Limb (tissue), 2 donors: ENCODE results near the gene ANKRD13D.

Experiments used
- DNase-seq, 2 donors: peaks; one replicate each; pipeline ENCODE4 v3.0.0-alpha.2; 2016; ENCODE audit errors: extremely low spot score in 2 of 2

ANKRD13D gene

DNA sequence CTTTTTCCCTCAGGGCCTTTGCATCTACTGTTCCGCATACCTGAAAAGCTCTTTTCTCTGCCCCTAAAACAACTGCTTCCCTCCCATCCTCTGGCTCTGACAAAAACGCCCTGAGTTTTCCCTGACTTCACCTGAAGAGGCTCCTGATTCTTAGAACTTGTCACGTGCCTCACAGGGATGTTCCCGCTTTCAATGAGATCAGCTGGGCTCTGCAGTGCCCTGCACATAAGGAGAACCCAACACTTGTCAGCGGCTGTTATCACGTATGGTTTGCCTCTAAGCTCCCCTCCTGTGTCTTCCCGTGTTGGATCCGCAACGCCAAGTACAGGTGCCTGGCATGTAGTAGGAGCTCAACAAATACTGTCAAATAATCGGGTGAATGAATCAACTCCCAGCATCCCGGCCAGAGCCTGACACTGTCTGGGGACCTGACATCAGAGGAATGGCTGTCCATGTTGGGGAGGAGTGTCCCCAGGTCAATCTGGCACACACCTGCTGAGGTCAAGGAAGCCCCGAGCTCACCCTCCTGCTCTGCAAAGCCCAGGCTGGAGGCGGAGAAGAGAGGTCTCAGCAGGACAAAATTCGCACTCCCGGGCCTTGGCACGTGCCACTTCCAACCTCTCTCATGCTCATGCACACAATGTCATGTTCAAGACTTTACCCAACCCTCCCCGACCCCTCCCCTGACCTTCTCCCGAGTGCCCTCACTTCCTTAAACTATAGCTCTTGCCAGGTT lies 27.0 kb upstream of the ANKRD13D start:
- DNase-seq: peak in 1 of 2 donors; percentile 33

DNA sequence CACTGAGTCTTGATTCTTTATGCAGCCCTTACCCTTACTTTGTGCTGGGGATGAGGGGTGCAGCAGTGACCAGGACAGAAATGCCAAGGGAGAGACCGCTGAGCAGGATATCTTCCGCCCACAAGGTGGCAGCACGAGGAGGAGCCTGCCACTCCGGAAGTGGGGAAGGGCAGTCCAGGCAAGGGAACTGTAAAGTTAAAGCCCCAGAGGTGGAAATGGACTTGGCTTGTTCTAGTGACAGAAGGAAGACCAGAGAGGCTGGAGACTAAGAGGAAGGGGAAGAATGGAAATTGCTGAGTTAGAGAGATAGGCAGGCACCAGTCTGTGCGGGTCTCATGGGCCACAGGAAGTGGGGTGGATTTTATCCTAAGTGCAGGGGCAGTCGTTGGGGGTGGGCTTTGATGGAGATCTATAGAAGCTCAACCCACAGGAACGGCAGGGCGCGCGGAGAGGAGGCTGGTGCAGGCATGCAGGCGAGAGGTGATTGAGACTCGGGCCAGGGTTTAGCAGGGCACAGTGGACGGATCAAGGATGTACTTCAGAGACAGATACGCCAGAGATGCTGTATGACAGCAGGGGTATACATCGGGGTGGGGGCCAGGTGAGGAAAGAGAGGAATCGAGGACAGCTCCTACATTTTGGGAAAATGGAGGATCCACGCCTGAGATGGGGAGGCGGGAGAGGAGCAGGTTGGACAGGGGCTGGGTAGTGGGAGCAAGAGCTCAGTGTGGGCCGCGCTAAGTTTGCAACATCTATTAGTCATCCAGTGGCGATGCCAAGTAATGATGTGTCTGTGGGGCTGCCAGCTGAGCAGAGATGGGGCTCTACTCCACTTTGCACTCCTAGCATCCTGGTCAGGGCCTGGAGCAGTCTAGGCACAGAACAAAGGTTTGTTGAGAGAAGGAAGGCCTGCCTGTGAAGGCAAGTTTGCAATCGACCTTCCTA lies 26.1 kb upstream of the ANKRD13D start:
- peak; percentile 77 to 84 for DNase-seq

DNA sequence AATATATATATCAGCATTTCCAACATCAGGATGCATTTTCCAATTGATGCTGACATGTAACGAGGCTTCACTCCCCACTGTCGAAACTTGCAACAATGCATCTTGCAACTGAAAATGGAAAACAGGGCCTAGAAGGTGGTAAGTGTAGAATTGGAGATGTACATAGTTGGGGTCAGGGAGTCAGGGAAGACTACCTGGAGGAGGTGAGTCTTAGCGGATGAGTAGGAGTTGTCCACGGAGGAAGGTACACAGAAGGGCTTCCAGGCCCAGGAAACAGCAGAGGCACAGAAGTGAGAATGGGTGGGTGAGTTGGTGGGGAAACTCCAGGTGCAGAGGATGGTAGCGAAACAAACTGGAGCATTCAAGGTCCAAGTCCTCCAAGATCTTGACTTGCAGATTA lies 24.8 kb upstream of the ANKRD13D start:
- DNase-seq: no peak

DNA sequence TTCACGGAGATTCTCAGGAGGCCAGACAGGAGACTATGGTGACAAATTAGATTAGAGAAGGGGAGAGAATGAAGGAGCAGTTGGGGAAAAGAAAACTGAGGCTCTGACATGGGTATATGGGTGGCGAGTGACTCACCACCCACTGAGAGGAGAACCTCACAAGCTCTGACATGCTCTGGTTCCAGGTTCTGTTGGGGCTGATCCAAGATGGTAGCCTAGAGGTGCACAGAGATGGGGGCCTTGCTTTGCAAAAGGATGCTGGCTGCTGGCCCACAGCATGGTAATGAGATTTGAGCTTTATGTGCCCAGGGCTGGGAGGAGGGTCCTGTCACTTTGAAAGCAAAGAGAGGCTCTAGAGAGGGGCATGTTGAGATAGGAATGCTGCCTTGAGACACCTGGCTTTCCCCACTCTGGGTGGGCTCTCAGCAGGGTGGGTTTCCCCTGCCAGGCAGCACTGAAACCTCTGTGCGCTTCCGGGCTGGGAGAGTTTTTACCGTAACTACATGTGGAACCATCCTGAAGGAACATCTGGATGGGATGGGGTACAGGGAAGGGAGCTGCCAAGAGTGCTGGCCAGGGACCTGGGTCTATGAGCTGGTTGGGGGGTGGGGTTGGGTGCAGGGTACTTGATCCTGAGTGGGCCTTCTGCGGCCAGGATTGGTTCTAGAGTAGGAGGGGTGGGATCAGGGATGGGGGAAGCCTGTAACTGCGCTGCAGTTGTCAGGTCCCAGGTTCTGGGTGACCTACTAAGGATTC lies 24.0 kb upstream of the ANKRD13D start:
- no peak for DNase-seq

DNA sequence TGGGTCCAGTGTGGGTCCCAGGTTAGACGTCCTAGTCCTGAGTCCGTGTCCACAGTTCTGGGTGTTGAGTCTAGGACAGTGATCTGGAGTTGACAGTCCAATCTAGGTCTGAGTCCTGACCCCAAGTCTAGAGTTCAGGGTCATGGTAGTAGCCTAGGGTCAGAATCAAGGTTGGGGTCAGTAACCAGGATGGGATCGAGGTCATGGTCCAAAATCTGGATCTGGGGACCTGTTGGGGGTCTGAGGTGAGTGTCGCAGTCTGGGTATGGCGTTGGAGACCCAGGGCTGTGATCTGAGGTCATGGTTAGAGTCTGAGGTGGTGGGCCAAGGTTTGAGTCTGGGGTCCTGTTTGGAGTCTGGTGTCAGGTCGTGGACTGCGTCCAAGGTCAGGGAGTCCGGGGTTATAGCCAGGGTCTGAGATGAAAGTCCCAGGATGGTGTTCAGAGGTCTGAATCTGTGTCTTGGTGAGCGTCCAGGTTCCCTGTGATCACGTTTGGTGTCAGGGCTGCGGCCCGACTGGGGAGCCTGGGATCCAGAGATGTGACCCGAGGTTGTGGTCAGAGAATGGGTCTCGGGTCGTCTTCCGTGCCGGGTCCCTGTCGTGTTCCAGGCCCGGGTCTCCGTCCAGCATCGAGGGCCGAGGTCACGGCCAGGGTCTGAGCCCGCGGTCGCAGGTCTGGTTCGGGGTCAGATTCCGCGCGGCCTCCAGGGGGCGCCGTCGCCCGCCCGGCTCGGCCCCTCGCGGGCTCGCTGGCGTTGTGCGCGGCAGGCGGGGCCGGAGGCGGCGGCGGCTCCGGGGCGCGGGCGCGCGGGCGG lies 23.3 kb upstream of the ANKRD13D start:
- DNase-seq: peak; percentile 57 to 86

DNA sequence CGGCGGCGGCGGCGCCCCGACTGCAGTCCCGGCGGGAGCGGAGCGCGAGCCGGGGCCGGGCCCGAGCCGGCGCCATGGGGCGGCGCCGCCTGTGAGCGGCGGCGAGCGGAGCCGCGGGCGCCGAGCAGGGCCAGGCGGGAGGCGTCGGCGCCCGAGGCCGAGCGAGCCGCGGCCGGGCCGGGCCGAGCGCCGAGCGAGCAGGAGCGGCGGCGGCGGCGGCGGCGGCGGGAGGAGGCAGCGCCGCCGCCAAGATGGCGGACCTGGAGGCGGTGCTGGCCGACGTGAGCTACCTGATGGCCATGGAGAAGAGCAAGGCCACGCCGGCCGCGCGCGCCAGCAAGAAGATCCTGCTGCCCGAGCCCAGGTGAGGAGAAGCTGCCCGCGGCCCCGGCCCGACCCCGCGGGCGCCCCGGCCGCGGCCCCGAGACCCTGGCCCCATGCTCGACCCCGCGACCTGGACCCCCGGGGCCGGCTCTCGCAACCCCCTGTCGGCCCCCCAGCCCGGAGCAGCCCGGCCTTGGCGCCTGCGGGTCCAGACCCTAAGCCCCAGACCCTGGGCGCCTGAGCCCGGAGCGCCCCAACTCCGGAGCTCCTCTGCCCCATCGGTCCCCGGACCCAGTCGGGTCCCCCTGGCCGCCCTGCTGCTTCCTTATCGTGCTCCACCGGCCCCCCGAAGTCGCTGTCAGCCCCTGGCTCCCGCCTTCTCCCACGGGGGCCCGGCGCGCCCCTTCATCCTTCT lies 22.5 kb upstream of the ANKRD13D start, which contains the start of gene GRK2:
TSS of gene GRK2 (plus strand) at position 25 of the 739 bp plus-strand sequence. CDS start at position 252, 227 bp downstream.
- peak in 1 of 2 donors; percentile 62 for DNase-seq

DNA sequence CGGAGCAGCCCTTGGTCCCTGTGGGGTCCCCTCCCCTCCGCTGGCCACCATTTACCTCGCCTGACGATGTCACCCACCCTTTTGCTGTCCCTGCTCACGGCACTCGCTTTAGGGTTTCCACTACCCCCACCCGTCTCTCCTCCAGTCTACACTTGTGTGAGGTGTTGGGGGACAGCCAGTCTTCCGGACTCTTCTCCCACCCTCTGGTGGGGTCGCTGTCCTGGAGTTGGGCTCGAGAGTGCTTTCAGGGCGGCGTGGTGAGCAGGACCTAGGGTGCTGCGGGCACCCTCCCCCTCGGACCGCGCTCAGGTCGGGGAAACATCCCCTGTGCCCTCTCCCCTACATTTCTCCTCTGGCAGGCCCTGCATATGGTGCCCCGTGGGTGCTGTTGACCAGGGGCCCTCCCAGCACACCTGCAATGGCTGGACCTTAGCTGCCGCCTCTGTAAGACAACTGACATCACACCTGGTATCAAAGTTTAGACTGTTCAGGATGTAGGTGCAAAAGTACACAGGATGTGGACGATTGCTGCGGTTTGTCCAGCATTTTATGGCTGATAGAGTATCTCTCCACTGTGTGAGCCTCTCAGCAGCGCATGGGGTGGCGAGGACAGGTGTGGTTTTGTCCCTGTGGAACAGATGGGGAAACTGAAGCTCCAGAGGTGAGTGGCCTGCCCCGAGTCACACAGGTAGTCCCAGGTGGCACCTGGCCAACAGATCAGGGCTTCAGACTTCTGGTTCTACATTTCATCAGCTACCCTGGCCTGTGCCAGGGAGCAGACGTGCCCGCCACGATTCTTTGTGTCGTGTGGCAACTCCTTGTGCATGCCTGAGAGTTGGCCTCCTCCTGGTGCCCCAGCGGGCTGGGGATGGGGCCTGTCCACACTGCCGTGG lies 21.7 kb upstream of the ANKRD13D start:
- DNase-seq: no peak

DNA sequence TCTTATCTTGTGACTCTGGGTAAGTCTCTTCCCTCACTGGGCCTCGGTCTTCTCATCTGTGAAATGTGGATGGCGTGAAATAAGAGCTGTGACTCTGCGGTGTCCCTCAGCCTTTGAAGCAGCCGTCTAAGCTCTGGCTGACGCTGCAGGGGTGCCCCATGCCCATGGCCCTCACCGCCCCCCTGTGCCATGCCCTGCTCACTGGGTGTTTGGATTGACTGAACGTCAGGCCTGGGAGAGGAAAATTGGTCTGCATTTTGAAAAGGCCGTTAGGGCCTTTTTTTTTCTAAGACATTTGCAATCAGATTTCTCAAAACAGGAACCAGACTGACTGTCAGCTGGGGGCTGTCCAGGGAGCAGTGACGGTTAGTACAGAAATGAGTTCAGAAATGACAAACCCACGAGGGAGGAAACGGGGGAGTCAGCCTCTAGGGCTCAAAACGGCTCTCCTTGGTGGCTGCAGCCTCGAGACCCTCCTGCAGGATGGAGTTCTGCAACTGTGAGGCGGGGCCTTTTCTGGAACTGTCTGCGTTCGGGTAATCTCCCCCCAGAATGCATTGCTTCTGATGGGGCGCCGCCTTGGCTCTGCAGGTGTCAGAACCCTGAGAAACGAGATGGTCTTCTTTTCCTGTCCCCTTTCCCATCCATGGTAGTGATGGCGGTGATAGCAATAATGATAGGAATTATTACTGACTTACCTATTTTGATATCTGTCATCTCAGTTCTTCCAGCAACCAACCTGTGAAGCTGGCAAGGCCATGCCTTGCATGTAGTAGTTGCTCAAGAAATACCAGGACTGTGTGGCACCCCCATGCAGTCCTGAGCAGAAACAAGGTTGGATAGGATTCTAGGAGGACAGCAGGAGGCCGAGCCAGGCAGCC lies 20.8 kb upstream of the ANKRD13D start:
- no peak for DNase-seq

DNA sequence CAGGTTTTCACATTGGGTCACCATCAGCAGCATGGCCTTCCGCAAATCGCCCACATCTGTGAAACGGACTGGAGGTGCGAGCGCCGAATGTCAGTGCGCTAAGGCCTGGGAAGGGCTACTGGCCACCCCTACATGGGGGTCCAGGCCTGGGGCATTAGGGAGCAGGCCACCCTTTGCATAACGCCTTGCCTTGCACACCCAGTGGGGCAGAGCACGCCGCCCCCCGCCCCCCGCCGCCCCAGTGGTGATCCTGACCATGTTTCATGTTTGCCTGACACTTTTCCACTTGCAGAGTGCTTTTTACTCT lies 20.2 kb upstream of the ANKRD13D start:
- DNase-seq: no peak

DNA sequence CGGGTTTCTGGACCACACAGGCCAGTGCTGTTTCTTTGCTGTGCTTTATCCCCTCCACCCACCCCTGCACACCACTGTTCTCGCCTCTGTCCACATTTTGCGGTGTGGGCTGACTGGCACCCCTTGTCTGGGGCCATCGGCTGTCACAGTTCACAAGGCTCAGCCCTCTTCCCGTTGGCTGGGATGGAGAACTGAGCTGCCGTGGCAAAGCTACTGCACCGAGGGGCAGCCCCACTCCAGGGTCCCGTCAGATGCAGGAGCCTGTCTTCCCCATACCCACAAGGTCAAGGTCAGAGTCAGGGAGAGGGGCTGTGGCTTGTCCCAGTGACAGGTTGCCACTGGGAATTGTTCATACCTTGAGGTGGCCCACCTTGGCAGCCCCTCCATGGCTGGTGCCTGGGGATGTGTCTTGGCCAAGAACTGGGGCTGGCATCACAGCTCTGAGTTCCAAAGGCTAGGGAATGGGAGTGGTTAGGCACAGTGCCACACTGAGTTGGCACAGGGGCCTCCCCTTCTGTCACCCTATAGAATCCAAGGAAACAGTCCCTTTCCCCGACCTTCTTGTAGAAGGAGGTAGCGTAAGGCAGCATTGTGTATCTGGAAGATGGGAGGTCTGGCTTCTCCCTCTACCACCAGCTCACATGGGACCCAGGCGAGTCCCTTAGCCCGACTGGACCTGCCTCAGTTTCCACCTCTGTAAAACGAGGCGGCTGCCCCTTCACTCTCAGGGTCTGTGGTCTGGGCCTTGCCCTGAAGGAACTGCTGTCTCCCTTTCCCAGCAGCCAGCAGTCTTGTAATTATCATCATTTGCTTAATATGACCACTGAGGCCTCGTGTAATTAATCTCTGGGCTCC lies 19.5 kb upstream of the ANKRD13D start:
- DNase-seq: no peak

DNA sequence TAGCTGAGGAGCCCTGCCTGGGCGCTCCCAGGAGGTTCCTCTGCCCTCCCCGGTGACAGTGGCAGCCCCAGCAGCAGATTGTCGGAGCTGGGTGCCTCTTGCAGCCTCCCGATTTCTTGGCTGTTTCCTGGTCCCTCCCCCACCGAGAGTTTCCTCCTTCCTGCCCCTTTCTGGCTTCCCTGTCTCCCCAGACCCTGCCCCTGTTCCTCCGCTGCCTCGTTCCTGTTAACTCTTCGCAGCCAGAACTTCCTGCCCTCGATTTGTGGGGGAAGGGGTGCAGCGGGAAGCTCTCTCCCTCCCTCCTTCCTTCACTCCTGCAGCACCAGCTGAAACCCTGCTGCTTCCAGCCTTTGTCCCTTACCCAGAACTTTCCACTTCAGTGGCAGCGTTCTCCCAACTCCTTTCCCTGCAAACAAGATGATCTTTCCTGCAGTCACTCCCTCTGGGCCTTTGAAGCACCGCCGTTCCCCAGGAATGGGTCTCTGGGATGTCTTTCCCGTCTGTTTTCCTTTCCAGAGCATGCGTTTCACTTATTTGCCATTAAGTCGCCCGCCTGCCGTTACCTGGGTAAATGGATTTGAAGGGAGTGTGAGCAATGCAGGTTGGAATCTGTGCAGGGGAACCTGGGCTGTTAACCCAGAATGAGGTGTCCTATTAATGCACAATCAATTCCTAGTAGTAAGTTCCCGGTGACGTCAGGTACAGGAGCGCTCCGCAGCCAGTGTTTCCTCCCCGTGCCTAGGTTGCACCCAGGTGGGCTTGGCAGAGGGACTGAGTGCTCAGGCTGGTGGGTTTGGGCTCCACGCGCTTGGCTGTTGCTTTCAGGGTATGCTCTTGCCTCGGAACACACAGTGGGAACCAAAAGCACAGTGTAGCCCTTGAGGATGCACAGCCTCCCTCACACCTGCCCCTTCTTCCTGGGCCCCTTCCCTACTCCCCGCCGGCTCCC lies 18.6 kb upstream of the ANKRD13D start:
- no peak for DNase-seq

DNA sequence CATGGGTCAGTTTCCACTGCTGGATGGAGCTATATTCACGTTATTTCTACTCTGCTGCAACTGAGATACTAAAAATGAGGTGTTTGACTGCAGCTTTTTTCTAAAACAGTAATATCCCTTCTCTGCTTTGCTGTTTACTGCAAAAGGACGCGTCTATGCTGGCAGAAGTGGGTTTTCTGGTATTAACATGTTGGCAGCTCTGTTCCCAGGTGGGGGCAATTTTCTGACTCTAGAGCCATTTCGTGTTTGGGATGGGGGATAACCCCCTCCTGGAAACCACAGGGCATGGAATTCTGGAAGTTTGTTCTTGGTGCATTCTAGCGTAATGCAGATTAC lies 17.9 kb upstream of the ANKRD13D start:
- DNase-seq: no peak

DNA sequence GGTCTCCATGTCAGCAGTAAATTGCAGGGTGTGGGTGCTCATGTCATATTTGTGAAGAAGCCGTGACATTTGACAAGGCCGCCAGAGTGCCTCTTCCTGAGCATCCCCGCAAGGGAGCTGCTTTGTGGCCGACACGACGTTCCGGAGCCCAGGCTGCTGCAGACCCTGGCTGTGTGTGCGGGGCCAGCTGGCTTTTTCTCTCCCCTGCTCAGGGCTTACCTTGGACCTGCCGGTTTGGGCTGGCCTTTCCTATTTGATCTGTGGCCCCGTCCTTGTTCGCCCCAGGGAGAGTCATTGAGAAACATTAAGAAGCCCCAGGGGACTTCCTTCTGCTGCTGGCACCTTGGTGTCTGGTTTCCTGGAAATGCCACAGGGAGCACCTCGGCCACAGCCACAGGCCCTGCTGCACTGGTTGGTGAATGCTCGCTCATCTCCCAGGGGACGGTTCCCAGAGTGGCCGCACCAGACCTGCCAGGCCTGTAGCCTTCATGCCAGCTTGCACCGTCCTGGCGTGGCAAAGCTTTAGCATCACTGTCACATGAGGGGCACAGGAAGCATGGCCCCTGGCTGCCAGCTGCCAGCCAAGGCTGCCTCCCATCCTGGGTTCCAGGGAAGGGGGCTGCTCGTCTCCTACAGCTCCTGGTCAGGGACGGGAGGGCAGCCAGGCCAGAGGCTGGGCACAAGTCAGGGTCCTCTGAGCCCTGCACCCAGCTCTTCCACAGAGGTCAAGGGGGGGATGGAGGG lies 17.4 kb upstream of the ANKRD13D start:
- no peak for DNase-seq

DNA sequence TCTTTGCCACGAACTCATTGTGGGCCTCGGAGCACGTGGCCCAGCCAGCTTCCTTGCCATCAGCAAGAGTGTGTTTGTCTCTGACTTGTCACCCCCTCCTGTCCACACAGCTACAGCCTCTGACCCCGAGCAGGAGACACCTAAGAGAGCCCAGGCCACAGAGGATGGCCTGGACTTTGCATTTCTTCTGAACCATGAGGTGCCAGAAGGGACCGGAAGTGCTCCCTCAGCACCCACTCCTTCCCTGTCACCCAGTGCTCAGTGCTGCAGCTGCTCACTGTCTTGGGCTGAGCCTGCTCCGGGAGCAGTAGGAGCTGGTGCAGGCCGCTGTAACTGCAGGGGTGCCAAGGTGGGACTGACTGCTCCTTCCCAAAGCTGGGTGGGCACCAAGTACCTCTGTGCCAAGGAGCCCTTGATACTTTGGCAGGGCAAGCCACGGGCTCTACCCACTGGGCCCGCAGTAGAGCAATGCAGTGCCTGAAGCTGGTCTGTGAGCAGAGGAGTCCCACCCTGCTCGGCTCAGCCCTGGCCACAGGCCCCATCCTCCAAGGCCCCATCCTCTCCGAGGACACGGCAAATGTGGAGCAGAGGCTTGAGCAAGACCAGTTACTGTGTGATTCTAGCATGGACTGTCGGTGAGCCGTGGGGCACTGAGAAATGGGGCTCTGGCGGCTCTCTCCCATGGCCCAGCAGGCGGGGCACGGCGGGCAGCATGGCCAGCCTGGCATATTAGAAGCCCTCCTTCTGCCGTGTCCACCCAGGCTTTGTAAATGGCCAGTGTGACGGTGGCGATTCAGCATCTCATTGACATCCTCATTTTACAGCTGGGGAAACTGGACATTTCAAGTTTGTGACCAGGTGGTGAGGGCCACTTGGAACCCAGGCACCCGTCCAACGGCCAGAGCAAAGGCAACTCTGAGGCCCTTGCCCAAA lies 16.5 kb upstream of the ANKRD13D start:
- no peak for DNase-seq
